Nephron progenitor cell (in vitro differentiated cells): ENCODE data around the gene PLEKHH3.
"Not testable (repeated sequence)": the region's sequence is repeated elsewhere in the genome, so short reads cannot be mapped to it uniquely, and the experiment has no call there.

ENCODE experiments used
- DNase-seq: peaks from one replicate; pipeline ENCODE4 v3.0.0; 2021
- H3K27ac Mint-ChIP-seq: 2 replicates; pipeline ENCODE4 v1.8.0; 2021; ENCODE audit warnings: mild to moderate bottlenecking, moderate library complexity, mixed read lengths
- H3K27me3 Mint-ChIP-seq: 2 replicates; pipeline ENCODE4 v1.8.0; 2021; ENCODE audit warnings: mild to moderate bottlenecking, low read depth, mixed read lengths; ENCODE audit not compliant: poor library complexity
- H3K36me3 Mint-ChIP-seq: 2 replicates; pipeline ENCODE4 v1.8.0; 2021; ENCODE audit warnings: low read depth, mixed read lengths
- H3K4me1 Mint-ChIP-seq: 2 replicates; pipeline ENCODE4 v1.8.0; 2021; ENCODE audit warnings: mixed read lengths
- H3K4me3 Mint-ChIP-seq: 2 replicates; pipeline ENCODE4 v1.8.0; 2021; ENCODE audit warnings: mild to moderate bottlenecking, moderate library complexity, mixed read lengths
- H3K9me3 Mint-ChIP-seq: 2 replicates; pipeline ENCODE4 v1.8.0; 2021; ENCODE audit warnings: mild to moderate bottlenecking, moderate library complexity, mixed read lengths
- TF ChIP-seq, protein P1 (sequence below): fragments of 200-600 bp; sonication (generic); IDR thresholded peaks from 2 replicates; pipeline ENCODE4 v1.5.0; 2021; ENCODE audit warnings: antibody characterized with exemption

The PLEKHH3 gene

DNA sequence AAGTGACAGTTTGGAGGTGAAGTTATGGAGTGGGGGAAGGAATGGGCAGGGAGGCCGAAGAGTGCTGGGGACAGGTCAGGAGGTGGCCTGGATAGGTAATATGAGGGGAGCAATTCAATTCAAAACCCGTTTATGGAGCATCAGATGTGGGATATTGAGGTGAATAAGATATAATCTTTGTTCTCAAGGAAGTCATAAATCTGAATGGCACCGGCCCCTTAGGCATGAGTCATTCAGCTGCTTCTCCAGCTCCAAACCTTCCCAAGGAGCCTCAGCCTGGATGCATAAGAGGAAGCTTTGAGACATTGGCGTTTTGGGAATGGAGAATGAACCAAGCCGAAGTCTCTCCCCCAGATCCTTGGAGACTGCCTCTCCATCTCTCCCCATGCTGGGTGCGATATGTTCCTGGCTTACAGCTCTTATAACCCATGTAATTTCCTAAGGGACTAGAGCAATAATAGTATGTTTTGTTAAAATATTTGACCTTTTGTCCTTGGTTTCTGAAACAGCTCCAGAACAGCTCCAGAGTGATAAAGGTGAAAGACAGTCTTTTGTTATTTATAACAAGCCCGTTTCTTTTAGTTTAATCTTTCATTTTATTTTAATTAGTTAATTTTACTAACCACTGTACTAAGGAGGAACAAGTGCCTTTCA lies 16.0 kb downstream of the PLEKHH3 start:
- Mint-ChIP-seq H3K27ac (no peak overlapping the region), H3K4me1 (peaks cover 21% of the 10 kb centered on the region), H3K27me3 (no peaks in the 10 kb centered on the region), H3K9me3 (peaks cover 14% of the 10 kb centered on the region), H3K4me3 (peak overlapping the region; percentile 71), H3K36me3 (peaks cover 24% of the 10 kb centered on the region)
- TF ChIP-seq, protein P1, sequence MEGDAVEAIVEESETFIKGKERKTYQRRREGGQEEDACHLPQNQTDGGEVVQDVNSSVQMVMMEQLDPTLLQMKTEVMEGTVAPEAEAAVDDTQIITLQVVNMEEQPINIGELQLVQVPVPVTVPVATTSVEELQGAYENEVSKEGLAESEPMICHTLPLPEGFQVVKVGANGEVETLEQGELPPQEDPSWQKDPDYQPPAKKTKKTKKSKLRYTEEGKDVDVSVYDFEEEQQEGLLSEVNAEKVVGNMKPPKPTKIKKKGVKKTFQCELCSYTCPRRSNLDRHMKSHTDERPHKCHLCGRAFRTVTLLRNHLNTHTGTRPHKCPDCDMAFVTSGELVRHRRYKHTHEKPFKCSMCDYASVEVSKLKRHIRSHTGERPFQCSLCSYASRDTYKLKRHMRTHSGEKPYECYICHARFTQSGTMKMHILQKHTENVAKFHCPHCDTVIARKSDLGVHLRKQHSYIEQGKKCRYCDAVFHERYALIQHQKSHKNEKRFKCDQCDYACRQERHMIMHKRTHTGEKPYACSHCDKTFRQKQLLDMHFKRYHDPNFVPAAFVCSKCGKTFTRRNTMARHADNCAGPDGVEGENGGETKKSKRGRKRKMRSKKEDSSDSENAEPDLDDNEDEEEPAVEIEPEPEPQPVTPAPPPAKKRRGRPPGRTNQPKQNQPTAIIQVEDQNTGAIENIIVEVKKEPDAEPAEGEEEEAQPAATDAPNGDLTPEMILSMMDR = no peak
- no peak for DNase-seq

DNA sequence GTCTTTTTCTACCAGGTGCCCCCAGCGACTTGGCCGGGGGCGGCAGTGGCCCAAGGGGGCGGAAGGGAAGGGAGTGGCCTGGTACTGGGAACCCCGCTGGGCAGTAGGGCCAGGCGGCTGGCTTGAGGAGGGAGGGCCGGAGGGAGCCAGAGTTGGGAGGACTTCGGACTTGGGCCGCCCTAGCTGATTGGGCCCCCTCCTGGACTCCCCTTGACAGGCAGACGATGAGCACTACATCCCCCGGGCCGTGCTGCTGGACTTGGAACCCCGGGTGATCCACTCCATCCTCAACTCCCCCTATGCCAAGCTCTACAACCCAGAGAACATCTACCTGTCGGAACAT lies 16.9 kb downstream of the PLEKHH3 start:
- H3K27ac Mint-ChIP-seq, DNase-seq, H3K27me3 Mint-ChIP-seq: not testable (repeated sequence)
- peak overlapping the region; percentile 90 for H3K4me3 Mint-ChIP-seq
- peaks cover 21% of the 10 kb centered on the region for H3K4me1 Mint-ChIP-seq
- peaks cover 17% of the 10 kb centered on the region for H3K36me3 Mint-ChIP-seq
- H3K9me3 Mint-ChIP-seq = peaks cover 14% of the 10 kb centered on the region

DNA sequence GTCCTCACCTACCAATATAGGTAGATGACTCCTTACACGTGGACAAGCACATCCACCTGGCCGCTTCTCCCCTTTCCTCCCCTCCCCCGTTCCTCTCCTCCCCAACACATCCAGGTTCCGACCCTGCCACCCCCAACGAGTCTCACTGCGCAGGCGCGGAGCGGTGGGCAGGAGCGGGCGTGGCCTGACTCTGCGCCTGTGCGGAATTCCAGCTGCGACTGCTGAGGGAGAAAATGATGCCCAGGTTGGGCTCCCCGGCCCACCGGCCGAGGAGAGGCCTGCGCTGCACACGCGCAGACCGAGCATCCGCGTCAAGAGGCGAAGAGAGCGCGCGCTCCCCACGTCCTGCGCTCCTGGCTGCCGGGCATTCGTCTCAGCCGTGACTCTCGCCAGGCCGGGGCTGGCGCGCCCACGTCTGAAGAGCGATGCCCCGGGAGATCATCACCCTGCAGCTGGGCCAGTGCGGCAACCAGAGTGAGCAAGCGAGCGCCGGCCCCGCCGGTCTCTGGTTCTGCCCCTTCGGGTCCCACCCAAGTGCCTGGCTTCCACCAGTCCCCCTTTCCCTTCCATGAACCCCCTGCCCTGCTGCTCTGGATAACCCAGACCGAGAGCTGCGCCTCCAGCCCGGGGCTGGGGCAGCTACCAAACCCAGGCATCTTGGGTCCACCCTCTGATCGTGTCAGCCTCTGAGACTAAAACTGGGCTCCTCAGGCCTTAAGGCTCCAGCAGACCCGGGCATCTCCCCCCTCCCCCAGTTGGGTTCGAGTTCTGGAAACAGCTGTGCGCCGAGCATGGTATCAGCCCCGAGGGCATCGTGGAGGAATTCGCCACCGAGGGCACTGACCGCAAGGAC lies 17.5 kb downstream of the PLEKHH3 start, which contains the start of gene TUBG2:
TUBG2 (plus strand) TSS at position 206 of the 853 bp plus-strand sequence; CDS start at position 426, 220 bp downstream.
- H3K27me3 Mint-ChIP-seq = no peaks in the 10 kb centered on the region
- peak; percentile 93 for DNase-seq

GRCh38 chr17:42657824-42658588 lies 18.8 kb downstream of the PLEKHH3 start:
- no peak for DNase-seq
- no peak overlapping the region for H3K27ac Mint-ChIP-seq
- H3K9me3 Mint-ChIP-seq = peaks cover 14% of the 10 kb centered on the region
- peaks cover 3% of the 10 kb centered on the region for H3K27me3 Mint-ChIP-seq
- TF ChIP-seq, protein P1 = no peak
- peaks cover 7% of the 10 kb centered on the region for H3K36me3 Mint-ChIP-seq
- peaks cover 37% of the 10 kb centered on the region for H3K4me1 Mint-ChIP-seq
- H3K4me3 Mint-ChIP-seq = peak overlapping the region; percentile 65

More for the DNA sequence above, 17.5 kb downstream of the PLEKHH3 start, which contains the start of gene TUBG2:
- Mint-ChIP-seq H3K27ac (peak within 1 kb of the TSS; percentile 25), H3K36me3 (peaks cover 14% of the 10 kb centered on the region), H3K4me3 (peak within 1 kb of the TSS; percentile 90), H3K4me1 (peaks cover 27% of the 10 kb centered on the region), H3K9me3 (peaks cover 14% of the 10 kb centered on the region)
- TF ChIP-seq, protein P1 = no peak

- Mint-ChIP-seq H3K9me3 (peaks cover 14% of the 10 kb centered on the region), H3K4me3 (no peak overlapping the region), H3K27me3 (peaks cover 5% of the 10 kb centered on the region), H3K36me3 (no peaks in the 10 kb centered on the region), H3K4me1 (peaks cover 35% of the 10 kb centered on the region), H3K27ac (peak overlapping the region; percentile 8)
- DNase-seq = no peak
- TF ChIP-seq, protein P1 = no peak
Observed at GRCh38 chr17:42655528-42655927, 21.3 kb downstream of the PLEKHH3 start.
